Measurements from ENCODE around the gene SEPTIN6.

Gene SEPTIN6

DNA sequence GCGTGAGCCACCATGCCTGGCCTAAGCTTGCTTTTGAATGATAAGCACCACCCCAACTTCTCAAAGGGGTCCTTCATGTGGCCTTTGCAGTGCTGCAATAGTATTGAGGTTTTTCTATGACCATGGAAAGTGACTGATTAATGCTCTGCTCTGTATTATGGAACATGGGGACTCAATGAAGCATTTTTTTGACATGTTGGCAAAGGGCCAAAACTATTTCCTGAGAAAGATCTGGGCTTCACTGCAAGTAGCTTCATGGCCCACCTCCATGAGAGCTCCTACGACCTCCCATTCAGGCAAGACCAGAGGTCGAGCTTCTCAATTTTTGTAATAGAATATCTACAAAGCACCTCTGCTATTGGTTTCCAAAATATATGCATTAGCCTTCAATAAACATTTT is 16.7 kb upstream of the SEPTIN6 start:
- Histone ChIP-seq H3K4me3 (ENCODE audit: low read depth, low read length) (no peak overlapping the region), H3K36me3 (replicated peaks) (no peaks in the 10 kb centered on the region), H3K27ac (no peak overlapping the region), H3K27me3 (replicated peaks) (no peaks in the 10 kb centered on the region)
- in situ Hi-C loops (cut with HindIII; ENCODE audit: low pct_ligation_motif_present, low sequenced_read_pairs) = no loop called here
- TF ChIP-seq, protein P1, sequence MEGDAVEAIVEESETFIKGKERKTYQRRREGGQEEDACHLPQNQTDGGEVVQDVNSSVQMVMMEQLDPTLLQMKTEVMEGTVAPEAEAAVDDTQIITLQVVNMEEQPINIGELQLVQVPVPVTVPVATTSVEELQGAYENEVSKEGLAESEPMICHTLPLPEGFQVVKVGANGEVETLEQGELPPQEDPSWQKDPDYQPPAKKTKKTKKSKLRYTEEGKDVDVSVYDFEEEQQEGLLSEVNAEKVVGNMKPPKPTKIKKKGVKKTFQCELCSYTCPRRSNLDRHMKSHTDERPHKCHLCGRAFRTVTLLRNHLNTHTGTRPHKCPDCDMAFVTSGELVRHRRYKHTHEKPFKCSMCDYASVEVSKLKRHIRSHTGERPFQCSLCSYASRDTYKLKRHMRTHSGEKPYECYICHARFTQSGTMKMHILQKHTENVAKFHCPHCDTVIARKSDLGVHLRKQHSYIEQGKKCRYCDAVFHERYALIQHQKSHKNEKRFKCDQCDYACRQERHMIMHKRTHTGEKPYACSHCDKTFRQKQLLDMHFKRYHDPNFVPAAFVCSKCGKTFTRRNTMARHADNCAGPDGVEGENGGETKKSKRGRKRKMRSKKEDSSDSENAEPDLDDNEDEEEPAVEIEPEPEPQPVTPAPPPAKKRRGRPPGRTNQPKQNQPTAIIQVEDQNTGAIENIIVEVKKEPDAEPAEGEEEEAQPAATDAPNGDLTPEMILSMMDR (IDR thresholded peaks at IDR 0.05; ENCODE audit: low read depth, low read length, missing control alignments) = no peak
- DNase-seq = no peak

DNA sequence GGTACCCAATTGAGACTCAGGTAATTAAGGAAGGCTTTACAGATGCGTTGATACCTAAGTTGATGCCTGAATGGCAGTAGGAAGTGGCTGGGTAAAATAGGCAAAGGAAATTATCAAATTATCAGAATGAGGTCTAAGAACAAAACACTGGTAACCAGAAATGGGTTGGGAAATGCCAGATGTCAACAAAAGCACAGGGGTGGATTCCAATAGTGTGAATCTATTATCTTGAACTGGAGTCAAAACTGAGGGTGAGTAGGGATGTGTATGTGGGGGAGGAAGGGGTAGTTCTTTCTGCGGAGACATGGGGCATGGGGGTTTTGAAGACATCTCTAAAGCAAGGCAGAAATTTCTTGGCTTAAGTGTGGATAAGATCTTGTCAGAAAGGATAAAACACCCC is 16.0 kb upstream of the SEPTIN6 start:
- no peak overlapping the region for H3K27ac ChIP-seq
- TF ChIP-seq, protein P1 (IDR thresholded peaks at IDR 0.05; ENCODE audit: low read depth, low read length, missing control alignments) = no peak
- in situ Hi-C loops (cut with HindIII; ENCODE audit: low pct_ligation_motif_present, low sequenced_read_pairs) = no loop called here
- H3K36me3 ChIP-seq (replicated peaks) = no peaks in the 10 kb centered on the region
- H3K27me3 ChIP-seq (replicated peaks) = no peaks in the 10 kb centered on the region
- no peak for DNase-seq
- H3K4me3 ChIP-seq (ENCODE audit: low read depth, low read length) = no peak overlapping the region

DNA sequence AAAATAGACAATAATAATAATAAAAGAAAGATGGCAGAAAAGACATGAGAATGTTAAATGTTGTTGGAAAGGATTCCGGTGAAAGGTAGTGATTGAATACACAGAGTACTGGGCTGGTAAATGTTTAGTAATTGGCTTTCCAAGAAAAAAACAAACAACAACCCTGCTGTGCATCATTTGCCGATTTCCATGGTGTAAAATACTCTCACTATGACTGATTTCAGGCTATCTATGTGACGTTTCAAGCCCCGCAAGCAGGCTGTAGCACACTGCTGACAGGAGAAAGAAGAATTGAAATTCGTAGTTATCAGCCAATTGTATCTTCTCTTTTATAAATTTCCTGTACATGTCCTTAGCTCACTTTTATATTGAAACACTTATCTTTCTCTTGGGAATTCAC is 13.6 kb upstream of the SEPTIN6 start:
- H3K4me3 ChIP-seq (ENCODE audit: low read depth, low read length) = no peak overlapping the region
- H3K27me3 ChIP-seq (replicated peaks) = no peaks in the 10 kb centered on the region
- H3K27ac ChIP-seq = no peak overlapping the region
- no peaks in the 10 kb centered on the region for H3K36me3 ChIP-seq (replicated peaks)
- in situ Hi-C loops (cut with HindIII; ENCODE audit: low pct_ligation_motif_present, low sequenced_read_pairs) = no loop called here
- no peak for DNase-seq
- TF ChIP-seq, protein P1 (IDR thresholded peaks at IDR 0.05; ENCODE audit: low read depth, low read length, missing control alignments) = no peak

DNA sequence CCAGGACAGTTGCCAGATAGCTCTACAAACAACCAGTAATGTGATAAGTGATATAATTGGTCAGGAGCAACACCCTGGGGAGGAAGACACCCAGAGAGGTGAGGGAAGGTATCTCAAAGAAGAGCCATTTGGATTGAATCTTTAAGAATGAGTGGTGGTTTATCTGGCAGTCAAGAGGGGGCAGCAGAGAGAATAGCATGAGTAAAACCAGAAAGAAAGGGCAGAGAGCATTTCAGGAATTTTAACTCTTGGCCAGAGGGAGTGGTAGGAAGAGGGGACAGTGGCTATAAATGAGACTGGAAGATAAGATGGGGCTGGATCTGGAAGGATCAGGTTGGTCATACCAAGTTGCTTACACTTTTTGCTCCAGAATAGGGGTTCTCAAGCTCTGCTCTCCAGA is 5.9 kb upstream of the SEPTIN6 start:
- TF ChIP-seq, protein P1 (IDR thresholded peaks at IDR 0.05; ENCODE audit: low read depth, low read length, missing control alignments) = peak; percentile 71
- in situ Hi-C loops (cut with HindIII; ENCODE audit: low pct_ligation_motif_present, low sequenced_read_pairs) = no loop called here
- peak; percentile 40 for DNase-seq
- H3K27me3 ChIP-seq (replicated peaks) = no peaks in the 10 kb centered on the region
- no peak overlapping the region for H3K4me3 ChIP-seq (ENCODE audit: low read depth, low read length)
- no peaks in the 10 kb centered on the region for H3K36me3 ChIP-seq (replicated peaks)
- no peak overlapping the region for H3K27ac ChIP-seq

DNA sequence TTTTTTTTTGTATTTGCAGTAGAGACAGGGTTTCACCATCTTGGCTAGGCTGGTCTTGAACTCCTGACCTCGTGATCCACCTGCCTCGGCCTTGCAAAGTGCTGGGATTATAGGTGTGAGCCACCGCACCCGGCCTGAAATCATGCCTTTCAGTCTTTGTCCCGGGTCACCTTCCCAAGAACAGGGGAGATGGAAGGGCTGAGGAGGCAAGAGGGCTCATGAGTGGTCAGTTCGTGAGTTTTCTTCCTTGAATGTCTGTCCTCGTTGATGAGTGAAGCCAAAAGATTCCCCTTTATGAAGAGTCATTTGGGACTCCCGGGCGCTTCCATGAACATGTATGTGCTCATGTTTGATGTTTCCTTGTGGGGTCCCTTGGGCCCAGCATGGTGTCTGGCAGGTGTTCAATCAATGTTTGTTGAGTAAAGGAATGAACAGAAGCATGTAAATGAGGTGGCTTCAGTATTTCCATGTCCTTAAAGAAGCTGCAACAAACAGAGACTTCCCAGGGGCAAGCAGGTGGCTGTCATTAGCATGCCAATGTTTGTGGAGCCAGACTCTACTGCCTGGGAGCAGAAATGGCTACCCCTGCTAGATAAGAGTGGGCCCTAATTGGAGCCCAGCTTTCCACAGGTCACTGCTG is 3.4 kb upstream of the SEPTIN6 start:
- no peak for DNase-seq
- H3K27me3 ChIP-seq (replicated peaks) = no peaks in the 10 kb centered on the region
- in situ Hi-C loops (cut with HindIII; ENCODE audit: low pct_ligation_motif_present, low sequenced_read_pairs) = no loop called here
- no peaks in the 10 kb centered on the region for H3K36me3 ChIP-seq (replicated peaks)
- TF ChIP-seq, protein P1 (IDR thresholded peaks at IDR 0.05; ENCODE audit: low read depth, low read length, missing control alignments) = no peak
- H3K4me3 ChIP-seq (ENCODE audit: low read depth, low read length) = no peak overlapping the region
- no peak overlapping the region for H3K27ac ChIP-seq

DNA sequence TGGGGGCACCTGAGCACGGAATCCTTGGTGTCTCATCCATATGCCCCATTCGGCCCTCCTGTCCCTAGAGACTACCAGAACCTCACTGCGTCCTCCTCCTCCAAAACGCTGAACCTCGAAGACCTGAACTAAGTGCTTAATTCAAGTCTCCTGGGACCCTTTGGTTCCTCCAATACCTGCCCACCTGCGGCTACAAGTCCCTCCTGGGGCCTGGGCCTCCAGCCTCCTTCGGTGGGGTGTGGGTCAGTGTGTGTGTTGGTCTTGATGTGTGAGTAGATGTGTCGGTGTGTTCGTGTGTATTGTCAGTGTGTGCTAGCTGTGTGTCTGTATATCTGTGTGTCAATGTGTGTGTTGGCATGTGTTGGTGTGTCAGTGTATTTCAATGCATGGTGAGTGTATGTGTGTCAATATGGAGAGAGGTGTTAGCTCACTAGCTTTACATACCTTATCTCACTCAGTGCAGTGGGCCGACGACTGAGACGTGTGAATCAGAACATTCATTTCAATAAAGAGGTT is 2.6 kb upstream of the SEPTIN6 start:
- TF ChIP-seq, protein P1 (IDR thresholded peaks at IDR 0.05; ENCODE audit: low read depth, low read length, missing control alignments) = no peak
- in situ Hi-C loops (cut with HindIII; ENCODE audit: low pct_ligation_motif_present, low sequenced_read_pairs) = no loop called here
- no peaks in the 10 kb centered on the region for H3K27me3 ChIP-seq (replicated peaks)

More for the DNA sequence above, 2.6 kb upstream of the SEPTIN6 start:
- H3K36me3 ChIP-seq (replicated peaks) = no peaks in the 10 kb centered on the region
- H3K4me3 ChIP-seq (ENCODE audit: low read depth, low read length) = no peak overlapping the region
- no peak overlapping the region for H3K27ac ChIP-seq
- no peak for DNase-seq

Measured in brain microvascular endothelial cell (primary cell).